GM12878 (cell line): ENCODE results near the gene ABCC1. TPM values are rescaled to one million over a fixed set of nuclear protein-coding genes. Genes with fewer than 3 reads are reported as not detected.

Experiments used
- ATAC-seq: fragments of 200-7000 bp; cut with Tn5 transposase; 3 replicates; pipeline ENCODE4 v1.9.1; 2020; ENCODE audit warnings: mild to moderate bottlenecking, moderate library complexity
- BruUV-seq: library from RNA; stranded (reverse); fragments of 400-500 nt; replicated peaks from 2 replicates; lab custom pipeline; 2021; lab: Mats Ljungman, UMichigan
- CTCF ChIA-PET: fragments of 300-600 bp; sonication (Branson Sonifier 250); formaldehyde crosslinking; extraction: SDS; loops from one replicate; lab custom pipeline; 2021; ENCODE audit warnings: inconsistent platforms; lab: Yijun Ruan, JAX
- POLR2A ChIA-PET: fragments of 350-600 bp; formaldehyde crosslinking; extraction: SDS; loops from one replicate; lab custom pipeline; 2021; ENCODE audit warnings: inconsistent platforms; lab: Charles Lee
- RAD21 ChIA-PET: fragments of 300-600 bp; sonication (Branson Sonifier 250); formaldehyde crosslinking; loops from one replicate; lab custom pipeline; 2023; ENCODE audit warnings: antibody characterized with exemption; ENCODE audit not compliant: unreplicated experiment; lab: Charles Lee
- SMC1A ChIA-PET: fragments of 300-600 bp; sonication (Branson Sonifier 250); formaldehyde crosslinking; loops from one replicate; lab custom pipeline; 2023; ENCODE audit not compliant: unreplicated experiment, uncharacterized antibody; lab: Charles Lee
- DNase-seq: peaks from one replicate; pipeline ENCODE4 v3.0.0-alpha.2; 2011; ENCODE audit warnings: low read depth, low spot score
- FAIRE-seq: peaks from 3 replicates; lab custom pipeline; 2011; peaks lifted over from hg19 to GRCh38; lab: Jason Lieb, UNC
- H2AFZ ChIP-seq: 2 replicates; pipeline ENCODE4 v1.6.0; 2011; ENCODE audit warnings: low read depth, low read length, control low read depth; ENCODE audit not compliant: control insufficient read depth
- H3K27ac ChIP-seq: 2 replicates; pipeline ENCODE4 v1.5.1; 2011; ENCODE audit warnings: control low read depth; ENCODE audit not compliant: control insufficient read depth, insufficient read depth
- H3K27me3 ChIP-seq, 2 experiments: replicated peaks in 1 of 2; 2 replicates each; pipeline versions ENCODE4 v1.6.0 to v1.6.1; 2011; ENCODE audit warnings: low read length in 1 of 2; ENCODE audit not compliant: control insufficient read depth in 2 of 2, insufficient read depth in 2 of 2
- H3K36me3 ChIP-seq, 2 experiments: 2 replicates each; pipeline ENCODE4 v1.5.1; 2011; ENCODE audit warnings: low read length in 1 of 2; ENCODE audit not compliant: control insufficient read depth in 2 of 2, insufficient read depth in 2 of 2
- H3K4me1 ChIP-seq: 2 replicates; pipeline ENCODE4 v1.6.1; 2011; ENCODE audit warnings: mild to moderate bottlenecking, low read length, moderate library complexity, mixed read lengths; ENCODE audit not compliant: control insufficient read depth, insufficient read depth
- H3K4me2 ChIP-seq: 2 replicates; pipeline ENCODE4 v1.6.0; 2011; ENCODE audit warnings: control low read depth; ENCODE audit not compliant: control insufficient read depth, insufficient read depth
- H3K4me3 ChIP-seq: fragments of 200-600 bp; sonication (generic); 2 replicates; pipeline ENCODE4 v1.5.1; 2016
- H3K79me2 ChIP-seq: 2 replicates; pipeline ENCODE4 v1.6.0; 2011; ENCODE audit warnings: low read length; ENCODE audit not compliant: control insufficient read depth, insufficient read depth
- H3K9ac ChIP-seq: 2 replicates; pipeline ENCODE4 v1.8.0; 2011; ENCODE audit warnings: low read length, control low read depth, mixed read lengths; ENCODE audit not compliant: control insufficient read depth, insufficient read depth
- H3K9me3 ChIP-seq: replicated peaks from 3 replicates; pipeline ENCODE4 v1.5.1; 2011; ENCODE audit warnings: mild to moderate bottlenecking, low read length; ENCODE audit not compliant: control insufficient read depth, insufficient read depth
- H4K20me1 ChIP-seq: 2 replicates; pipeline ENCODE4 v1.6.0; 2011; ENCODE audit not compliant: control insufficient read depth, insufficient read depth
- BCL11A ChIP-seq: IDR thresholded peaks from 2 replicates; pipeline ENCODE4 v1.6.1; 2011; ENCODE audit warnings: low read depth, low read length
- BRCA1 ChIP-seq: IDR thresholded peaks from 2 replicates; pipeline ENCODE4 v1.6.1; 2011; ENCODE audit warnings: low read depth, low read length, improper control_type of control experiment
- DPF2 ChIP-seq: fragments of 450-650 bp; IDR thresholded peaks from 2 replicates; pipeline ENCODE4 v1.6.1; 2017; ENCODE audit warnings: mild to moderate bottlenecking
- ESRRA ChIP-seq: IDR thresholded peaks from 2 replicates; pipeline ENCODE4 v1.6.1; 2012; ENCODE audit warnings: mild to moderate bottlenecking, low read length, improper control_type of control experiment
- GATAD2B ChIP-seq: fragments of 450-650 bp; conservative IDR thresholded peaks from 2 replicates; pipeline ENCODE4 v1.6.1; 2017; ENCODE audit warnings: low read depth, mild to moderate bottlenecking, moderate library complexity
- NFYB ChIP-seq: IDR thresholded peaks from 2 replicates; pipeline ENCODE4 v1.6.1; 2011; ENCODE audit warnings: low read depth, mild to moderate bottlenecking, low read length, improper control_type of control experiment, moderate library complexity; ENCODE audit not compliant: insufficient read depth
- NR2C2 ChIP-seq: IDR thresholded peaks from 2 replicates; pipeline ENCODE4 v1.6.1; 2011; ENCODE audit warnings: borderline replicate concordance, low read depth; ENCODE audit not compliant: control insufficient read depth, insufficient read length
- RCOR1 ChIP-seq: conservative IDR thresholded peaks from 2 replicates; pipeline ENCODE4 v1.6.1; 2012; ENCODE audit warnings: low read depth, low read length, improper control_type of control experiment
- SP1 ChIP-seq: IDR thresholded peaks from one replicate; pipeline ENCODE4 v1.6.1; 2011; ENCODE audit warnings: low read depth, low read length
- SPI1 ChIP-seq: IDR thresholded peaks from 2 replicates; pipeline ENCODE4 v1.6.1; 2011; ENCODE audit warnings: low read depth, mild to moderate bottlenecking, low read length, moderate library complexity, borderline replicate concordance; ENCODE audit not compliant: insufficient read depth
- SREBF1 ChIP-seq: IDR thresholded peaks from 2 replicates; pipeline ENCODE4 v1.6.1; 2012; ENCODE audit warnings: mild to moderate bottlenecking, low read length
- TCF3 ChIP-seq: IDR thresholded peaks from 2 replicates; pipeline ENCODE4 v1.6.1; 2012; ENCODE audit warnings: low read depth, mild to moderate bottlenecking, low read length, borderline replicate concordance; ENCODE audit not compliant: insufficient read depth
- ZNF384 ChIP-seq: IDR thresholded peaks from 2 replicates; pipeline ENCODE4 v1.6.1; 2012; ENCODE audit warnings: low read depth, mild to moderate bottlenecking, low read length, improper control_type of control experiment, borderline replicate concordance
- WGBS: methylation state at CpG from one replicate; pipeline ENCODE4 v1.1.6; 2016; ENCODE audit warnings: low lambda C conversion rate; ENCODE audit not compliant: insufficient replicate concordance, insufficient coverage; ENCODE audit errors: missing lambda C conversion rate; 5-methylcytosine and 5-hydroxymethylcytosine counted together
- in situ Hi-C: fragments of 300-500 bp; cut with MboI; formaldehyde crosslinking; loops from 9 replicates; pipeline ENCODE4 v1.14.3; 2018; ENCODE audit warnings: mixed read lengths
- intact Hi-C: fragments of 100-400 bp; cut with micrococcal nuclease; formaldehyde crosslinking; loops from one replicate; pipeline ENCODE4 v1.14.2; 2022; ENCODE audit not compliant: unreplicated experiment
- polyA plus RNA-seq, 11 experiments: library from polyadenylated mRNA; depleted of rRNA in 4 of 11; unstranded in 6 of 11; stranded (reverse) in 5 of 11; fragments of >200 nt; fragmentation: Nextera tagmentation in 4 of 11; fragmentation: Illumina TruSeq in 1 of 11; extraction: Ambion mirVana in 4 of 11; extraction: Trizol in 1 of 11; gene quantifications; 1 replicate in 1 of 11; 2 replicates in 10 of 11; pipeline versions ENCODE4 v1.2.1 to v1.2.3, GENCODE V29; 2011 to 2016; ENCODE audit warnings: inconsistent platforms in 2 of 11, missing spikeins in 2 of 11, low read depth in 1 of 11
- total RNA-seq, 4 experiments: library from RNA; depleted of rRNA in 3 of 4; stranded (reverse); fragments of >200 nt in 3 of 4; fragmentation: Illumina TruSeq in 1 of 4; extraction: Trizol in 1 of 4; gene quantifications; 2 replicates each; pipeline versions ENCODE4 v1.2.1 to v1.2.3, GENCODE V29; 2013 to 2021
- TF ChIP-seq, protein P1 (sequence below): IDR thresholded peaks from 2 replicates; pipeline ENCODE4 v1.6.1; 2012; ENCODE audit warnings: low read depth, low read length, improper control_type of control experiment
- TF ChIP-seq, protein P2 (sequence below): IDR thresholded peaks from 2 replicates; pipeline ENCODE4 v1.6.1; 2012; ENCODE audit warnings: low read depth, low read length, improper control_type of control experiment
- TF ChIP-seq, protein P3 (sequence below): fragments of 450-650 bp; IDR thresholded peaks from 2 replicates; pipeline ENCODE4 v1.6.1; 2016; ENCODE audit warnings: mild to moderate bottlenecking

Gene ABCC1
- total and polyA plus RNA-seq, 10 of the 15 experiments (the other 5 are each of a cell fraction or from before 2014, with no cell fraction given) = 3.2 to 44.6 (median 14.5) TPM

DNA sequence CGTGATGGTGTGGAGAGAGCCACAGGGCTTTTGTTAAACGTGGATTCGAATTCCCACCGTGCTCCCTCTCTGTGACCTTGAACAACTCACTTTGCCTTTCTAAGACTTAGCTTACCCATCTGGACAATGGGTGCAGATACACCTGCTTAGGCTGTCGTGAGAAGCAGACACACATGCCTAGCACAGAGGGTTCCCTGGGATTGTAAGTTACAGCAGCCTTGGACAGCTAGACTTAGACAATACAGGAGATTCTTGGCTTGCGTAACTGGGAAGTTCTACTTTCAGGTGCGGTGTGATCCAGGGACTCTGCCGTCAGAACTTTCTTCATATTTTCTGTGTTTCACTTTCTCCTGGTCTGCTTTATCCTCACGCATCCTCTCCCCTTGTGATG, 127.0 kb downstream of the ABCC1 start (continued):
- TF ChIP-seq, protein P1, sequence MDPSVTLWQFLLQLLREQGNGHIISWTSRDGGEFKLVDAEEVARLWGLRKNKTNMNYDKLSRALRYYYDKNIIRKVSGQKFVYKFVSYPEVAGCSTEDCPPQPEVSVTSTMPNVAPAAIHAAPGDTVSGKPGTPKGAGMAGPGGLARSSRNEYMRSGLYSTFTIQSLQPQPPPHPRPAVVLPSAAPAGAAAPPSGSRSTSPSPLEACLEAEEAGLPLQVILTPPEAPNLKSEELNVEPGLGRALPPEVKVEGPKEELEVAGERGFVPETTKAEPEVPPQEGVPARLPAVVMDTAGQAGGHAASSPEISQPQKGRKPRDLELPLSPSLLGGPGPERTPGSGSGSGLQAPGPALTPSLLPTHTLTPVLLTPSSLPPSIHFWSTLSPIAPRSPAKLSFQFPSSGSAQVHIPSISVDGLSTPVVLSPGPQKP = no peak
- TF ChIP-seq, protein P2, sequence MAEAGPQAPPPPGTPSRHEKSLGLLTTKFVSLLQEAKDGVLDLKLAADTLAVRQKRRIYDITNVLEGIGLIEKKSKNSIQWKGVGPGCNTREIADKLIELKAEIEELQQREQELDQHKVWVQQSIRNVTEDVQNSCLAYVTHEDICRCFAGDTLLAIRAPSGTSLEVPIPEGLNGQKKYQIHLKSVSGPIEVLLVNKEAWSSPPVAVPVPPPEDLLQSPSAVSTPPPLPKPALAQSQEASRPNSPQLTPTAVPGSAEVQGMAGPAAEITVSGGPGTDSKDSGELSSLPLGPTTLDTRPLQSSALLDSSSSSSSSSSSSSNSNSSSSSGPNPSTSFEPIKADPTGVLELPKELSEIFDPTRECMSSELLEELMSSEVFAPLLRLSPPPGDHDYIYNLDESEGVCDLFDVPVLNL = no peak
- TF ChIP-seq ESRRA = no peak

DNA sequence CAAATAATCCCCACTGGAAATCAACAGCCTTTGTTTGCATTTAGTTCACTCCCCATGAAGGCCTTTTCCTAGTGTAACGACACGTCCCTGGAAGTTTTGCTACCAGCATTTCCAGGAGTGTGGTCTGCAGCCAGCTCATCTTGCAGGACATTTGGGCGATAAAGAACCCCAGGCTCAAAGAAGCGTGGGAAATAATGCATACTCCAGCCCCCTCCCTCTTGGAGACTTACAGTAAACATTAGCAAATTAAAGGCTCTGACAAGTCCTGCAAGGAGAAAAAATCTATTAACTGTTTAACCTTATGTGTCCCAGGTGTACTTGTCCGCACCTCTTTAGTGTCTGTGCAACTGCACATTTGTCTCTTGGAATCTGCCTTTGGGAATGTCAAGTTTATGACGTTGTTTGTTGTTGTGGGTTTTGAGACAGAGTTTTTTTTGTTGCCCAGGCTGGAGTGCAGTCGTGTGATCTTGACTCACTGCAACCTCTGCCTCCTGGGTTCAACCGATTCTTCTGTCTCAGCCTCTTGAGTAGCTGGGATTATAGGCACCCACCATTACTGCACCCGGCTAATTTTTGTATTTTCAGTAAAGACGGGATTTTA, 131.1 kb downstream of the ABCC1 start:
- H3K4me1 ChIP-seq = no peaks in the 10 kb centered on the region
- TF ChIP-seq RCOR1 = no peak
- no peak for TF ChIP-seq TCF3
- TF ChIP-seq SREBF1 = no peak
- TF ChIP-seq BCL11A = no peak
- no peak for TF ChIP-seq NFYB
- no peak for TF ChIP-seq BRCA1
- TF ChIP-seq SP1 = no peak
- TF ChIP-seq NR2C2 = no peak
- TF ChIP-seq, protein P3, sequence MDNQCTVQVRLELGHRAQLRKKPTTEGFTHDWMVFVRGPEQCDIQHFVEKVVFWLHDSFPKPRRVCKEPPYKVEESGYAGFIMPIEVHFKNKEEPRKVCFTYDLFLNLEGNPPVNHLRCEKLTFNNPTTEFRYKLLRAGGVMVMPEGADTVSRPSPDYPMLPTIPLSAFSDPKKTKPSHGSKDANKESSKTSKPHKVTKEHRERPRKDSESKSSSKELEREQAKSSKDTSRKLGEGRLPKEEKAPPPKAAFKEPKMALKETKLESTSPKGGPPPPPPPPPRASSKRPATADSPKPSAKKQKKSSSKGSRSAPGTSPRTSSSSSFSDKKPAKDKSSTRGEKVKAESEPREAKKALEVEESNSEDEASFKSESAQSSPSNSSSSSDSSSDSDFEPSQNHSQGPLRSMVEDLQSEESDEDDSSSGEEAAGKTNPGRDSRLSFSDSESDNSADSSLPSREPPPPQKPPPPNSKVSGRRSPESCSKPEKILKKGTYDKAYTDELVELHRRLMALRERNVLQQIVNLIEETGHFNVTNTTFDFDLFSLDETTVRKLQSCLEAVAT = no peak
- no peak for TF ChIP-seq DPF2
- TF ChIP-seq ZNF384 = no peak
- TF ChIP-seq SPI1 = no peak
- TF ChIP-seq GATAD2B = no peak
- SMC1A ChIA-PET = interaction anchor here (1.1 kb wide), 1 partner anchor 14 kb away, joined by 3 read pairs; no protein-coding TSS in a partner anchor
- WGBS = 99% methylated on average over 10 of the region's 10 CpGs
- RAD21 ChIA-PET = no interaction called here
- no peak overlapping the region for H3K4me2 ChIP-seq
- intact Hi-C loops (no loop called here), in situ Hi-C loops (no loop called here)
- no peaks in the 10 kb centered on the region for H4K20me1 ChIP-seq
- no peak overlapping the region for H3K4me3 ChIP-seq
- H3K9ac ChIP-seq = no peak overlapping the region
- BruUV-seq = TSS peak; percentile 48
- H3K9me3 ChIP-seq = peaks cover 5% of the 10 kb centered on the region; the same call in 1 of the 3 replicates
- ATAC-seq = no peak
- peaks cover 28 to 45% of the 10 kb centered on the region in 2 experiments; a peak in 3 of 4 replicates for H3K36me3 ChIP-seq
- no peaks in the 10 kb centered on the region for H3K27me3 ChIP-seq
- H2AFZ ChIP-seq = no peak overlapping the region
- no peaks in the 10 kb centered on the region for H3K79me2 ChIP-seq
- H3K27ac ChIP-seq = no peak overlapping the region
- CTCF ChIA-PET = no interaction called here
- no peak for FAIRE-seq
- POLR2A ChIA-PET = no interaction called here
- DNase-seq = no peak
